Naive thymus-derived CD4-positive, alpha-beta T cell (primary cell): ENCODE data around the gene PCDHA4. TPM values are rescaled to one million over a fixed set of nuclear protein-coding genes. Genes with fewer than 3 reads are reported as not detected.
"Not testable (repeated sequence)": the region's sequence is repeated elsewhere in the genome, so short reads cannot be mapped to it uniquely, and the experiment has no call there.

ENCODE experiments used
- ATAC-seq: fragments of 150-1000 bp; cut with Tn5 transposase; 2 replicates; pipeline ENCODE4 v1.10.0; 2021; ENCODE audit warnings: mild to moderate bottlenecking, moderate library complexity
- CTCF ChIA-PET: fragments of 350-600 bp; sonication (Branson Sonifier 250); formaldehyde crosslinking; loops from one replicate; lab custom pipeline; 2021; ENCODE audit warnings: antibody characterized with exemption; lab: Charles Lee
- POLR2A ChIA-PET: fragments of 350-600 bp; sonication (Branson Sonifier 250); formaldehyde crosslinking; loops from one replicate; lab custom pipeline; 2021; ENCODE audit warnings: antibody characterized with exemption, inconsistent platforms; lab: Charles Lee
- DNase-seq, 9 donors: peaks; one replicate each; pipeline versions ENCODE4 v3.0.0 to v3.0.0-alpha.2; 2020 to 2022; ENCODE audit warnings: mixed read lengths in 1 of 9
- H3K27ac ChIP-seq: one replicate; pipeline ENCODE4 v1.7.0; 2013; ENCODE audit warnings: mild to moderate bottlenecking, low read depth, low read length, moderate library complexity
- H3K27me3 ChIP-seq, 2 donors: one replicate each; pipeline ENCODE4 v1.7.0; 2013; ENCODE audit warnings: low read length in 2 of 2, mild to moderate bottlenecking in 2 of 2, moderate library complexity in 2 of 2; ENCODE audit not compliant: control insufficient read depth in 2 of 2, insufficient read depth in 2 of 2
- H3K36me3 ChIP-seq, 3 experiments: 1 replicate in 2 of 3; 2 replicates in 1 of 3; pipeline ENCODE4 v1.7.0; 2013; ENCODE audit warnings: low read length in 3 of 3, mild to moderate bottlenecking in 3 of 3, moderate library complexity in 1 of 3; ENCODE audit not compliant: insufficient read depth in 3 of 3, control insufficient read depth in 2 of 3
- H3K4me1 ChIP-seq, 2 donors: one replicate each; pipeline ENCODE4 v1.7.0; 2013; ENCODE audit warnings: low read length in 2 of 2, mild to moderate bottlenecking in 2 of 2, moderate library complexity in 1 of 2; ENCODE audit not compliant: control insufficient read depth in 2 of 2, insufficient read depth in 2 of 2
- H3K4me3 ChIP-seq: 2 replicates; pipeline ENCODE4 v1.7.0; 2013; ENCODE audit warnings: mild to moderate bottlenecking, low read length
- H3K9me3 ChIP-seq, 3 experiments: 1 replicate in 2 of 3; 2 replicates in 1 of 3; pipeline ENCODE4 v1.7.0; 2013; ENCODE audit warnings: low read length in 3 of 3; ENCODE audit not compliant: control insufficient read depth in 2 of 3
- H3K27ac Mint-ChIP-seq, 9 donors: one replicate each; pipeline ENCODE4 v1.8.0; 2020 to 2022; ENCODE audit warnings: mixed read lengths in 9 of 9, mild to moderate bottlenecking in 8 of 9, moderate library complexity in 5 of 9, inconsistent platforms in 2 of 9
- H3K27me3 Mint-ChIP-seq, 5 donors: one replicate each; pipeline ENCODE4 v1.8.0; 2021 to 2022; ENCODE audit warnings: mixed read lengths in 5 of 5, mild to moderate bottlenecking in 1 of 5
- H3K36me3 Mint-ChIP-seq, 5 donors: one replicate each; pipeline ENCODE4 v1.8.0; 2020 to 2022; ENCODE audit warnings: mixed read lengths in 5 of 5, mild to moderate bottlenecking in 3 of 5, inconsistent platforms in 1 of 5
- H3K4me1 Mint-ChIP-seq, 7 donors: one replicate each; pipeline ENCODE4 v1.8.0; 2020 to 2022; ENCODE audit warnings: mixed read lengths in 7 of 7, mild to moderate bottlenecking in 3 of 7, inconsistent platforms in 1 of 7
- H3K4me3 Mint-ChIP-seq, 10 donors: one replicate each; pipeline ENCODE4 v1.8.0; 2020 to 2022; ENCODE audit warnings: mild to moderate bottlenecking in 10 of 10, mixed read lengths in 10 of 10, moderate library complexity in 6 of 10, inconsistent platforms in 2 of 10
- H3K9me3 Mint-ChIP-seq, 11 donors: one replicate each; pipeline ENCODE4 v1.8.0; 2020 to 2022; ENCODE audit warnings: mixed read lengths in 11 of 11, mild to moderate bottlenecking in 4 of 11, inconsistent platforms in 1 of 11, moderate library complexity in 1 of 11
- intact Hi-C, 2 donors: fragments of 100-400 bp; cut with micrococcal nuclease; formaldehyde crosslinking; loops; one replicate each; pipeline ENCODE4 v1.15.1; 2023
- polyA plus RNA-seq, 2 donors: library from polyadenylated mRNA; unstranded; fragments of 300-500 nt; fragmentation: Illumina TruSeq; gene quantifications; one replicate each; pipeline ENCODE4 v1.2.3, GENCODE V29; 2021
- total RNA-seq, 6 experiments: library from RNA in 5 of 6; stranded (reverse) in 5 of 6; gene quantifications; 1 replicate in 5 of 6; 2 replicates in 1 of 6; pipeline ENCODE4 v1.2.3 and lab custom pipeline; 2021 to 2026

PCDHA4 gene
- total and polyA plus RNA-seq, 7 experiments from 2014 or later = not detected

DNA sequence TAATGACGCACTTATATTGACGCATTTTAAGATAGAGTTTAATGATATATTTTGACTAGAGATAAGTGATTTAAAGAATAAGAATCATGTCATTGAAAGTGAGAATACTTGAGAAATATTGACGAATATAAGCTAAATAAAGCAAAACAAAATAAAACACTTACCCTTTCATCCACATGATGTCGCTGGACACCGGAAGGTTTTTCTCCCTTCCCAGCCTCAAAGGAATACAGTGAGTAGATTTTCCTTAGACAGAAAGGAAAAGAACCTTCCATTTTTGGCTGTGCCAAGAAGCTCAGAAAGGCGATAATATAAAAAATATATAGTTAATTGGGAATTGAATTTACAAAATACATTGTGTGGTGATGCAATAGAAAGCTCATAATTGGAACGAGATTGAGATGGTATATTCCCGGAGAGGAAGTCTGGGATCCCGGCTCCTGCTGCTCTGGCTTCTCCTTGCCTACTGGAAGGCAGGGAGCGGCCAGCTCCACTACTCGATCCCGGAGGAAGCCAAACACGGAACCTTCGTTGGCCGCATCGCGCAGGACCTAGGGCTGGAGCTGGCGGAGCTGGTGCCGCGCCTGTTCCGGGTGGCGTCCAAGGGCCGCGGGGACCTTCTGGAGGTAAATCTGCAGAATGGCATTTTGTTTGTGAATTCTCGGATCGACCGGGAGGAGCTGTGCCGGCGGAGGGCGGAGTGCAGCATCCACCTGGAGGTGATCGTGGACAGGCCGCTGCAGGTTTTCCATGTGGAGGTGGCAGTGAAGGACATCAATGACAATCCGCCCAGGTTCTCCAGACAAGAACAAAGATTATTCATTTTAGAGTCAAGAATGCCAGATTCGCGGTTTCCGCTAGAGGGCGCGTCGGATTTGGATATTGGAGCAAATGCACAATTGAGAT lies 14.8 kb downstream of the PCDHA4 start, which contains the start of gene PCDHA5:
TSS of gene PCDHA5 (plus strand) at position 239 of the 906 bp plus-strand sequence.
- H3K36me3 Mint-ChIP-seq = peaks cover 0 to 8% (median 0%) of the 10 kb centered on the region in 5 donors
- peaks cover 3 to 77% (median 19%) of the 10 kb centered on the region in 11 donors for H3K9me3 Mint-ChIP-seq
- Histone ChIP-seq H3K36me3 (no peaks in the 10 kb centered on the region), H3K27me3 (peaks cover 0 to 4% of the 10 kb centered on the region in 2 donors), H3K4me3 (no peak within 1 kb of the TSS), H3K9me3 (peaks cover 0 to 18% (median 0%) of the 10 kb centered on the region in 3 experiments), H3K4me1 (no peaks in the 10 kb centered on the region), H3K27ac (no peak within 1 kb of the TSS)
- ChIA-PET POLR2A (no interaction called here), CTCF (no interaction called here)
- H3K27ac Mint-ChIP-seq = no peak within 1 kb of the TSS
- ATAC-seq (no peak), DNase-seq (peak in 1 of 9 donors; percentile 20)
- peaks cover 0 to 47% (median 31%) of the 10 kb centered on the region in 5 donors for H3K27me3 Mint-ChIP-seq
- H3K4me3 Mint-ChIP-seq = no peak within 1 kb of the TSS
- intact Hi-C loops = no loop called here
- no peaks in the 10 kb centered on the region for H3K4me1 Mint-ChIP-seq

DNA sequence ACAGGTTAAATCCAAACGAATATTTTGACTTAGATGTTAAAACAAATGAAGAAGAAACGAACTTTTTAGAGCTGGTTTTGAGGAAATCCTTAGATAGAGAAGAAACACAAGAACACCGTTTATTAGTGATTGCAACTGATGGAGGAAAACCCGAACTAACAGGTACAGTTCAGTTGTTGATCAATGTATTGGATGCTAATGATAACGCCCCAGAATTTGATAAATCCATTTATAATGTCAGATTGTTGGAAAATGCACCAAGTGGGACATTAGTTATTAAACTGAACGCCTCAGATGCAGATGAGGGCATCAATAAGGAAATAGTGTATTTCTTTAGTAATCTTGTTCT lies 15.4 kb downstream of the PCDHA4 start:
- H3K4me3 ChIP-seq = no peak overlapping the region
- ChIA-PET POLR2A (no interaction called here), CTCF (no interaction called here)
- intact Hi-C loops = no loop called here
- ATAC-seq (no peak), DNase-seq (no peak)
- H3K9me3 ChIP-seq = peaks cover 0 to 23% (median 0%) of the 10 kb centered on the region in 3 experiments
- H3K4me3 Mint-ChIP-seq = no peak overlapping the region
- H3K27ac Mint-ChIP-seq = no peak overlapping the region
- peaks cover 0 to 4% of the 10 kb centered on the region in 2 donors for H3K27me3 ChIP-seq
- peaks cover 0 to 54% (median 38%) of the 10 kb centered on the region in 5 donors for H3K27me3 Mint-ChIP-seq
- H3K4me1 ChIP-seq = no peaks in the 10 kb centered on the region
- H3K36me3 ChIP-seq = no peaks in the 10 kb centered on the region
- H3K36me3 Mint-ChIP-seq = peaks cover 0 to 13% (median 0%) of the 10 kb centered on the region in 5 donors
- no peaks in the 10 kb centered on the region for H3K4me1 Mint-ChIP-seq
- no peak overlapping the region for H3K27ac ChIP-seq
- H3K9me3 Mint-ChIP-seq = peaks cover 3 to 77% (median 24%) of the 10 kb centered on the region in 11 donors

DNA sequence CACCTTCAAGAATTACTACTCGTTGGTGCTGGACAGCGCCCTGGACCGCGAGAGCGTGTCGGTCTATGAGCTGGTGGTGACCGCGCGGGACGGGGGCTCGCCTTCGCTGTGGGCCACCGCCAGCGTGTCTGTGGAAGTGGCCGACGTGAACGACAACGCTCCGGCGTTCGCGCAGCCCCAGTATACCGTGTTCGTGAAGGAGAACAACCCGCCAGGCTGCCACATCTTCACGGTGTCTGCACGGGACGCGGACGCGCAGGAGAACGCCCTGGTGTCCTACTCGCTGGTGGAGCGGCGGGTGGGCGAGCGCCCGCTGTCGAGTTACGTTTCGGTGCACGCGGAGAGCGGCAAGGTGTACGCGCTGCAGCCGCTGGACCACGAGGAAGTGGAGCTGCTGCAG lies 16.1 kb downstream of the PCDHA4 start:
- ATAC-seq, H3K4me3 Mint-ChIP-seq, POLR2A ChIA-PET, H3K36me3 ChIP-seq, H3K4me3 ChIP-seq, H3K4me1 Mint-ChIP-seq, intact Hi-C loops, H3K27ac ChIP-seq, H3K27ac Mint-ChIP-seq, H3K4me1 ChIP-seq, CTCF ChIA-PET, H3K27me3 ChIP-seq, DNase-seq: not testable (repeated sequence)
- Mint-ChIP-seq H3K9me3 (peaks cover 3 to 77% (median 29%) of the 10 kb centered on the region in 11 donors), H3K27me3 (peaks cover 0 to 54% (median 45%) of the 10 kb centered on the region in 5 donors), H3K36me3 (peaks cover 0 to 13% (median 0%) of the 10 kb centered on the region in 5 donors)
- peaks cover 0 to 25% (median 0%) of the 10 kb centered on the region in 3 experiments for H3K9me3 ChIP-seq

GRCh38 chr5:140823475-140823874 lies 16.6 kb downstream of the PCDHA4 start:
- Mint-ChIP-seq H3K36me3 (peaks cover 0 to 13% (median 0%) of the 10 kb centered on the region in 5 donors), H3K27ac (no peak overlapping the region), H3K9me3 (peaks cover 3 to 77% (median 29%) of the 10 kb centered on the region in 11 donors), H3K27me3 (peaks cover 2 to 54% (median 48%) of the 10 kb centered on the region in 5 donors), H3K4me3 (no peak overlapping the region), H3K4me1 (no peaks in the 10 kb centered on the region)
- DNase-seq (no peak), ATAC-seq (no peak)
- Histone ChIP-seq H3K9me3 (peaks cover 0 to 28% (median 0%) of the 10 kb centered on the region in 3 experiments), H3K4me3 (no peak overlapping the region), H3K4me1 (no peaks in the 10 kb centered on the region), H3K36me3 (no peaks in the 10 kb centered on the region), H3K27ac (no peak overlapping the region), H3K27me3 (peaks cover 0 to 4% of the 10 kb centered on the region in 2 donors)
- ChIA-PET CTCF (no interaction called here), POLR2A (no interaction called here)
- intact Hi-C loops = no loop called here

GRCh38 chr5:140827704-140828361 lies 21.0 kb downstream of the PCDHA4 start, which contains the start of gene PCDHA6:
Gene PCDHA6 (plus strand): TSS chr5:140827960. CDS start chr5:140828092, 132 bp downstream.
- H3K27me3 Mint-ChIP-seq = peaks cover 3 to 57% (median 44%) of the 10 kb centered on the region in 5 donors
- Histone ChIP-seq H3K27ac (no peak within 1 kb of the TSS), H3K36me3 (no peaks in the 10 kb centered on the region), H3K4me3 (no peak within 1 kb of the TSS), H3K4me1 (no peaks in the 10 kb centered on the region), H3K27me3 (peaks cover 0 to 10% of the 10 kb centered on the region in 2 donors), H3K9me3 (peaks cover 0 to 28% (median 0%) of the 10 kb centered on the region in 3 experiments)
- ATAC-seq (no peak), DNase-seq (no peak)
- H3K27ac Mint-ChIP-seq = peak within 1 kb of the TSS in 1 of 9 donors; percentile 65
- H3K4me1 Mint-ChIP-seq = no peaks in the 10 kb centered on the region
- peak within 1 kb of the TSS in 1 of 10 donors; percentile 23 for H3K4me3 Mint-ChIP-seq
- intact Hi-C loops = no loop called here
- peaks cover 5 to 81% (median 35%) of the 10 kb centered on the region in 11 donors for H3K9me3 Mint-ChIP-seq
- POLR2A ChIA-PET = no interaction called here
- CTCF ChIA-PET = no interaction called here
- H3K36me3 Mint-ChIP-seq = peaks cover 0 to 17% (median 0%) of the 10 kb centered on the region in 5 donors

DNA sequence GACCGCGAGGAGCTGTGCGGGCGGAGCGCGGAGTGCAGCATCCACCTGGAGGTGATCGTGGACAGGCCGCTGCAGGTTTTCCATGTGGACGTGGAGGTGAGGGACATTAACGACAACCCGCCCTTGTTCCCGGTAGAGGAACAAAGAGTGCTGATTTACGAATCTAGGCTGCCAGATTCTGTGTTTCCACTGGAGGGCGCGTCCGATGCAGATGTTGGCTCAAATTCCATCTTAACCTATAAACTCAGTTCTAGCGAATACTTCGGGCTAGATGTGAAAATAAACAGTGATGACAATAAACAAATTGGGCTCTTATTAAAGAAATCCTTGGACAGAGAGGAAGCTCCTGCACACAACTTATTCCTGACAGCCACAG lies 21.5 kb downstream of the PCDHA4 start:
- CTCF ChIA-PET = no interaction called here
- Mint-ChIP-seq H3K9me3 (peaks cover 6 to 86% (median 38%) of the 10 kb centered on the region in 11 donors), H3K4me1 (no peaks in the 10 kb centered on the region), H3K27ac (peak overlapping the region in 1 of 9 donors; percentile 58), H3K36me3 (peaks cover 0 to 21% (median 0%) of the 10 kb centered on the region in 5 donors), H3K27me3 (peaks cover 3 to 62% (median 48%) of the 10 kb centered on the region in 5 donors), H3K4me3 (peak overlapping the region in 1 of 10 donors; percentile 23)
- ATAC-seq (no peak), DNase-seq (no peak)
- Histone ChIP-seq H3K4me3 (no peak overlapping the region), H3K27ac (no peak overlapping the region), H3K4me1 (no peaks in the 10 kb centered on the region), H3K27me3 (peaks cover 0 to 11% of the 10 kb centered on the region in 2 donors), H3K36me3 (no peaks in the 10 kb centered on the region), H3K9me3 (peaks cover 0 to 32% (median 0%) of the 10 kb centered on the region in 3 experiments)
- POLR2A ChIA-PET = no interaction called here
- intact Hi-C loops = no loop called here
